Measurements from ENCODE around the gene ME2.

DNA sequence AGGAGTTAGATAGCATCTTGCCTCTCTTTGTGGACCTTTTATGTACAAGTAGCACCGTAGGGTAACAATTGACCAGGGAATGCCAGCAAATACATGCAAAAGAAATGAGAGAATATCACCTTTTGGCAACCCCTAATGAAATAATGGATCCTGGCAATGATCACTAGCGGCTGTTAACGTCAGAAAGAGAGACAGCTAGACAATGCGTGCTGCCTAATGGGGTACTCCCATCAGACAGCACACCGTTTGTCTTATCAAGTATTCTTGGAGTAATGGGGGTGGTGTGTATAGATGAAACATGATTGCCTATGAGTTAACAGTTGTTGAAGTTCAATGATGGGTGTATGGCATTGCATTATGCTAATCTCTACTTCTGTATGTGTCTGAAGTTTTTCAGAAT, 90.5 kb downstream of the ME2 start:
- TF ChIP-seq, protein P1, sequence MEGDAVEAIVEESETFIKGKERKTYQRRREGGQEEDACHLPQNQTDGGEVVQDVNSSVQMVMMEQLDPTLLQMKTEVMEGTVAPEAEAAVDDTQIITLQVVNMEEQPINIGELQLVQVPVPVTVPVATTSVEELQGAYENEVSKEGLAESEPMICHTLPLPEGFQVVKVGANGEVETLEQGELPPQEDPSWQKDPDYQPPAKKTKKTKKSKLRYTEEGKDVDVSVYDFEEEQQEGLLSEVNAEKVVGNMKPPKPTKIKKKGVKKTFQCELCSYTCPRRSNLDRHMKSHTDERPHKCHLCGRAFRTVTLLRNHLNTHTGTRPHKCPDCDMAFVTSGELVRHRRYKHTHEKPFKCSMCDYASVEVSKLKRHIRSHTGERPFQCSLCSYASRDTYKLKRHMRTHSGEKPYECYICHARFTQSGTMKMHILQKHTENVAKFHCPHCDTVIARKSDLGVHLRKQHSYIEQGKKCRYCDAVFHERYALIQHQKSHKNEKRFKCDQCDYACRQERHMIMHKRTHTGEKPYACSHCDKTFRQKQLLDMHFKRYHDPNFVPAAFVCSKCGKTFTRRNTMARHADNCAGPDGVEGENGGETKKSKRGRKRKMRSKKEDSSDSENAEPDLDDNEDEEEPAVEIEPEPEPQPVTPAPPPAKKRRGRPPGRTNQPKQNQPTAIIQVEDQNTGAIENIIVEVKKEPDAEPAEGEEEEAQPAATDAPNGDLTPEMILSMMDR (IDR thresholded peaks at IDR 0.05), result no peak
- TF ChIP-seq POLR2A (IDR thresholded peaks at IDR 0.05), result no peak
